Suprapubic skin (tissue), 4 donors: ENCODE measurements around the gene VMAC.

Experiments used
- CTCF ChIP-seq, 2 donors: fragments of 200-600 bp in 1 of 2; fragments of 450-650 bp in 1 of 2; sonication (generic) in 1 of 2; IDR thresholded peaks; one replicate each; pipeline ENCODE4 v1.5.1; 2016 to 2019; ENCODE audit warnings: antibody characterized with exemption in 2 of 2, mild to moderate bottlenecking in 1 of 2, moderate library complexity in 1 of 2
- EP300 ChIP-seq: sonication (generic); formaldehyde crosslinking; IDR thresholded peaks from one replicate; pipeline ENCODE4 v1.6.1; 2017; ENCODE audit warnings: antibody characterized with exemption
- POLR2A ChIP-seq, 2 donors: fragments of 450-650 bp; IDR thresholded peaks; one replicate each; pipeline ENCODE4 v1.6.1; 2017; ENCODE audit warnings: antibody characterized with exemption in 2 of 2, mild to moderate bottlenecking in 2 of 2, moderate library complexity in 2 of 2
- POLR2AphosphoS5 ChIP-seq, 3 donors: sonication (generic); formaldehyde crosslinking; IDR thresholded peaks; one replicate each; pipeline ENCODE4 v1.6.1; 2017; ENCODE audit warnings: antibody characterized with exemption in 3 of 3

GRCh38 chr19:5953030-5953589, 48.4 kb downstream of the VMAC start:
- no peak for TF ChIP-seq POLR2A (IDR thresholded peaks at IDR 0.05)
- TF ChIP-seq CTCF (IDR thresholded peaks at IDR 0.05) = no peak
- no peak for TF ChIP-seq EP300
- TF ChIP-seq POLR2AphosphoS5 (IDR thresholded peaks at IDR 0.05) = no peak
